Esophagus muscularis mucosa (tissue), 4 donors: ENCODE measurements around the gene KIFBP. TPM values are rescaled to one million over a fixed set of nuclear protein-coding genes. Genes with fewer than 3 reads are reported as not detected.

Experiments used
- DNase-seq: peaks from one replicate; pipeline ENCODE4 v3.0.0-alpha.2; 2017; ENCODE audit errors: extremely low spot score
- H3K27ac ChIP-seq, 4 donors: fragments of 200-600 bp; sonication (generic); replicated peaks in 1 of 4; 1 replicate in 3 of 4; 2 replicates in 1 of 4; pipeline ENCODE4 v1.5.1; 2016 to 2019; ENCODE audit warnings: mild to moderate bottlenecking in 1 of 4
- H3K27me3 ChIP-seq, 4 donors: fragments of 200-600 bp; sonication (generic); one replicate each; pipeline versions ENCODE4 v1.5.1 to v1.6.0; 2016 to 2019
- H3K36me3 ChIP-seq, 4 donors: fragments of 200-600 bp; sonication (generic); one replicate each; pipeline ENCODE4 v1.5.1; 2016 to 2019
- H3K4me1 ChIP-seq, 4 donors: fragments of 200-600 bp; sonication (generic); one replicate each; pipeline ENCODE4 v1.5.1; 2016 to 2019
- H3K4me3 ChIP-seq, 4 donors: fragments of 200-600 bp; sonication (generic); 1 replicate in 2 of 4; 2 replicates in 2 of 4; pipeline ENCODE4 v1.5.1; 2016 to 2019; ENCODE audit warnings: mild to moderate bottlenecking in 4 of 4, moderate library complexity in 1 of 4
- H3K9me3 ChIP-seq, 4 donors: fragments of 200-600 bp; sonication (generic); 1 replicate in 3 of 4; 2 replicates in 1 of 4; pipeline ENCODE4 v1.5.1; 2016 to 2019
- CTCF ChIP-seq, 3 experiments: fragments of 200-600 bp in 2 of 3; fragments of 450-650 bp in 1 of 3; sonication (generic) in 2 of 3; IDR thresholded peaks; one replicate each; pipeline ENCODE4 v1.5.1; 2017 to 2019; ENCODE audit warnings: antibody characterized with exemption in 3 of 3, mild to moderate bottlenecking in 2 of 3, moderate library complexity in 1 of 3
- EP300 ChIP-seq: sonication (generic); formaldehyde crosslinking; IDR thresholded peaks from one replicate; pipeline ENCODE4 v1.6.1; 2017; ENCODE audit warnings: antibody characterized with exemption
- POLR2A ChIP-seq: fragments of 450-650 bp; IDR thresholded peaks from one replicate; pipeline ENCODE4 v1.6.1; 2017; ENCODE audit warnings: antibody characterized with exemption, moderate library complexity, mild to moderate bottlenecking, low read depth
- POLR2AphosphoS5 ChIP-seq, 2 donors: sonication (generic); formaldehyde crosslinking; IDR thresholded peaks; one replicate each; pipeline ENCODE4 v1.6.1; 2017; ENCODE audit warnings: antibody characterized with exemption in 2 of 2
- WGBS: methylation state at CpG from one replicate; pipeline ENCODE4 v1.1.5; 2018; 5-methylcytosine and 5-hydroxymethylcytosine counted together
- intact Hi-C: fragments of 100-400 bp; cut with DNase I; formaldehyde crosslinking; loops from one replicate; pipeline ENCODE4 v1.15.1; 2023
- total RNA-seq, 4 donors: library from RNA; depleted of rRNA; stranded (reverse); fragments of >200 nt; gene quantifications; one replicate each; pipeline versions ENCODE4 v1.1.0 to v1.2.1, GENCODE V29; 2016

Gene KIFBP
- total RNA-seq, 4 donors from 2014 or later: 29.1 to 46.8 (median 38.2) TPM

- no peak overlapping the region for H3K4me3 ChIP-seq
- peaks cover 0 to 17% (median 0%) of the 10 kb centered on the region in 4 donors for H3K27me3 ChIP-seq
- 94% methylated on average over 8 of the region's 8 CpGs for WGBS
- no peaks in the 10 kb centered on the region for H3K36me3 ChIP-seq
- intact Hi-C loops: no loop called here
- H3K9me3 ChIP-seq: no peaks in the 10 kb centered on the region
- peak overlapping the region in 3 of 4 donors; percentile 66 to 84 (median 78) for H3K27ac ChIP-seq
- TF ChIP-seq POLR2A (no peak), POLR2AphosphoS5 (IDR thresholded peaks at IDR 0.05) (no peak), EP300 (no peak), CTCF (IDR thresholded peaks at IDR 0.05) (no peak)
- peaks cover 14 to 49% (median 28%) of the 10 kb centered on the region in 4 donors for H3K4me1 ChIP-seq
- no peak for DNase-seq
These were observed 71.7 kb downstream of the KIFBP start for GRCh38 chr10:69060127-69060798.

GRCh38 chr10:69061305-69062161, 72.9 kb downstream of the KIFBP start:
- intact Hi-C loops: no loop called here

GRCh38 chr10:69062901-69063300, 74.3 kb downstream of the KIFBP start:
- H3K4me3 ChIP-seq: no peak overlapping the region
- H3K36me3 ChIP-seq: no peaks in the 10 kb centered on the region
- H3K9me3 ChIP-seq: no peaks in the 10 kb centered on the region
- WGBS: 68% methylated on average over 5 of the region's 5 CpGs
- H3K27me3 ChIP-seq: peaks cover 0 to 4% (median 0%) of the 10 kb centered on the region in 4 donors
- TF ChIP-seq POLR2A: no peak
- TF ChIP-seq CTCF (IDR thresholded peaks at IDR 0.05): no peak
- no peak for TF ChIP-seq EP300
- no peak for TF ChIP-seq POLR2AphosphoS5 (IDR thresholded peaks at IDR 0.05)
- intact Hi-C loops: no loop called here
- peaks cover 4 to 38% (median 28%) of the 10 kb centered on the region in 4 donors for H3K4me1 ChIP-seq
- H3K27ac ChIP-seq: peak overlapping the region in 3 of 4 donors; percentile 72 to 84 (median 80)
- no peak for DNase-seq

More at GRCh38 chr10:69061305-69062161, 72.9 kb downstream of the KIFBP start:
- 47% methylated on average over 18 of the region's 20 CpGs for WGBS
- H3K36me3 ChIP-seq: no peaks in the 10 kb centered on the region
- H3K27me3 ChIP-seq: peaks cover 0 to 12% (median 0%) of the 10 kb centered on the region in 4 donors
- peak overlapping the region in 3 of 4 donors; percentile 5 to 20 (median 14) for H3K4me3 ChIP-seq
- peaks cover 10 to 49% (median 34%) of the 10 kb centered on the region in 4 donors for H3K4me1 ChIP-seq
- H3K27ac ChIP-seq: peak overlapping the region; percentile 72 to 84 (median 79)
- no peak for DNase-seq
- TF ChIP-seq POLR2AphosphoS5 (IDR thresholded peaks at IDR 0.05): peak; percentile 74 to 78
- peak; percentile 74 for TF ChIP-seq EP300
- TF ChIP-seq POLR2A: no peak
- H3K9me3 ChIP-seq: no peaks in the 10 kb centered on the region

- H3K4me1 ChIP-seq: peaks cover 4 to 38% (median 28%) of the 10 kb centered on the region in 4 donors
- TF ChIP-seq POLR2AphosphoS5 (IDR thresholded peaks at IDR 0.05): no peak
- TF ChIP-seq EP300: no peak
- no peak for TF ChIP-seq POLR2A
- TF ChIP-seq CTCF (IDR thresholded peaks at IDR 0.05): no peak
- 89% methylated on average over 6 of the region's 6 CpGs for WGBS
- H3K27ac ChIP-seq: peak overlapping the region in 2 of 4 donors; percentile 6 to 51
- intact Hi-C loops: no loop called here
- no peaks in the 10 kb centered on the region for H3K9me3 ChIP-seq
- H3K27me3 ChIP-seq: peaks cover 0 to 4% (median 0%) of the 10 kb centered on the region in 4 donors
- no peak overlapping the region for H3K4me3 ChIP-seq
- no peak for DNase-seq
- H3K36me3 ChIP-seq: no peaks in the 10 kb centered on the region
These were observed 76.2 kb downstream of the KIFBP start for GRCh38 chr10:69064762-69065328.
